ENCODE results near the gene TTC13.

TTC13 gene

GRCh38 chr1:230876660-230877059, 102.0 kb downstream of the TTC13 start:
- no peak for TF ChIP-seq POLR2A (IDR thresholded peaks at IDR 0.05; ENCODE audit: low read depth, low read length)
- FAIRE-seq (no peak), DNase-seq (ENCODE audit: insufficient read length, low spot score) (no peak)

- TF ChIP-seq POLR2A (IDR thresholded peaks at IDR 0.05; ENCODE audit: low read depth, low read length), result no peak
- FAIRE-seq, result no peak
- DNase-seq (ENCODE audit: insufficient read length, low spot score), result no peak
Measured at GRCh38 chr1:230875370-230875769, 103.3 kb downstream of the TTC13 start.

- no peak for FAIRE-seq
- DNase-seq (ENCODE audit: insufficient read length, low spot score), result no peak
Measured at GRCh38 chr1:230870916-230871315, 107.7 kb downstream of the TTC13 start.

GRCh38 chr1:230869500-230869899, 109.2 kb downstream of the TTC13 start:
- DNase-seq (ENCODE audit: insufficient read length, low spot score), result no peak
- TF ChIP-seq POLR2A (IDR thresholded peaks at IDR 0.05; ENCODE audit: low read depth, low read length), result no peak
- FAIRE-seq, result no peak

More at GRCh38 chr1:230870916-230871315, 107.7 kb downstream of the TTC13 start:
- TF ChIP-seq POLR2A (IDR thresholded peaks at IDR 0.05; ENCODE audit: low read depth, low read length), result no peak

- DNase-seq (ENCODE audit: insufficient read length, low spot score) (peak; percentile 61), FAIRE-seq (no peak)
- no peak for TF ChIP-seq POLR2A (IDR thresholded peaks at IDR 0.05; ENCODE audit: low read depth, low read length)
Measured at GRCh38 chr1:230868736-230869385, 109.8 kb downstream of the TTC13 start.

GRCh38 chr1:230867903-230868735, 110.5 kb downstream of the TTC13 start, which contains the start of gene C1orf198:
C1orf198 (minus strand) TSS chr1:230868521; CDS start chr1:230868512, 9 bp downstream.
- no peak for FAIRE-seq
- DNase-seq (ENCODE audit: insufficient read length, low spot score), result peak; percentile 70
- peak; percentile 95 for TF ChIP-seq POLR2A (IDR thresholded peaks at IDR 0.05; ENCODE audit: low read depth, low read length)

- FAIRE-seq (no peak), DNase-seq (ENCODE audit: insufficient read length, low spot score) (no peak)
- no peak for TF ChIP-seq POLR2A (IDR thresholded peaks at IDR 0.05; ENCODE audit: low read depth, low read length)
Measured at GRCh38 chr1:230867101-230867902, 111.4 kb downstream of the TTC13 start.

GRCh38 chr1:230866171-230867070, 112.2 kb downstream of the TTC13 start:
- no peak for FAIRE-seq
- DNase-seq (ENCODE audit: insufficient read length, low spot score), result no peak
- no peak for TF ChIP-seq POLR2A (IDR thresholded peaks at IDR 0.05; ENCODE audit: low read depth, low read length)

GRCh38 chr1:230865062-230865817, 113.4 kb downstream of the TTC13 start:
- DNase-seq (ENCODE audit: insufficient read length, low spot score), result no peak
- no peak for TF ChIP-seq POLR2A (IDR thresholded peaks at IDR 0.05; ENCODE audit: low read depth, low read length)
- no peak for FAIRE-seq

GRCh38 chr1:230864441-230864840, 114.2 kb downstream of the TTC13 start:
- DNase-seq (ENCODE audit: insufficient read length, low spot score) (no peak), FAIRE-seq (no peak)
- no peak for TF ChIP-seq POLR2A (IDR thresholded peaks at IDR 0.05; ENCODE audit: low read depth, low read length)

- no peak for FAIRE-seq
- no peak for TF ChIP-seq POLR2A (IDR thresholded peaks at IDR 0.05; ENCODE audit: low read depth, low read length)
- DNase-seq (ENCODE audit: insufficient read length, low spot score), result no peak
Measured at GRCh38 chr1:230863449-230863848, 115.2 kb downstream of the TTC13 start.

GRCh38 chr1:230861970-230862595, 116.6 kb downstream of the TTC13 start:
- FAIRE-seq, result no peak
- no peak for DNase-seq (ENCODE audit: insufficient read length, low spot score)
- TF ChIP-seq POLR2A (IDR thresholded peaks at IDR 0.05; ENCODE audit: low read depth, low read length), result no peak
